ENCODE data around the gene NAGA. TPM values are rescaled to one million over a fixed set of nuclear protein-coding genes. Genes with fewer than 3 reads are reported as not detected.
"Not testable (repeated sequence)": the region's sequence is repeated elsewhere in the genome, so short reads cannot be mapped to it uniquely, and the experiment has no call there.

Gene NAGA
- polyA plus RNA-seq, 1 donor = 27.3 TPM

GRCh38 chr22:42077486-42078125 lies 7.0 kb upstream of the NAGA start:
- DNase-seq = no peak

- no peak for DNase-seq
These were observed 6.3 kb upstream of the NAGA start for GRCh38 chr22:42076764-42077485.

GRCh38 chr22:42074846-42075676 lies 4.4 kb upstream of the NAGA start:
- DNase-seq = no peak

- DNase-seq = peak; percentile 36
These were observed 3.7 kb upstream of the NAGA start, which contains the start of gene PHETA2 for GRCh38 chr22:42074132-42074811. Gene PHETA2, plus strand, starts transcription at chr22:42074248. Its CDS starts 3,046 bp downstream, at chr22:42077294.

- DNase-seq = no peak
These were observed 3.0 kb upstream of the NAGA start for GRCh38 chr22:42073621-42074041.

GRCh38 chr22:42072606-42073330 lies 2.2 kb upstream of the NAGA start:
- DNase-seq = no peak

- DNase-seq = not testable (repeated sequence)
These were observed 896 bp upstream of the NAGA start for GRCh38 chr22:42071508-42071907.

- DNase-seq = peak; percentile 36
These were observed 653 bp downstream of the NAGA start for GRCh38 chr22:42069801-42070516.

- no peak for DNase-seq
These were observed 2.3 kb downstream of the NAGA start for GRCh38 chr22:42068291-42068690.

GRCh38 chr22:42067671-42068251 lies 2.9 kb downstream of the NAGA start:
- no peak for DNase-seq

- DNase-seq = no peak
These were observed 3.7 kb downstream of the NAGA start for GRCh38 chr22:42066937-42067336.

- no peak for DNase-seq
These were observed 4.4 kb downstream of the NAGA start for GRCh38 chr22:42066126-42066761.

GRCh38 chr22:42065438-42066125 lies 5.0 kb downstream of the NAGA start:
- DNase-seq = no peak

- no peak for DNase-seq
These were observed 6.0 kb downstream of the NAGA start for GRCh38 chr22:42064629-42065028.

- no peak for DNase-seq
These were observed 8.0 kb downstream of the NAGA start for GRCh38 chr22:42062506-42063170.

- no peak for DNase-seq
These were observed 9.6 kb downstream of the NAGA start for GRCh38 chr22:42061041-42061440.

- no peak for DNase-seq
These were observed 10.1 kb downstream of the NAGA start for GRCh38 chr22:42060489-42060888.

- DNase-seq = no peak
These were observed 13.7 kb downstream of the NAGA start for GRCh38 chr22:42056757-42057511.
